Ecto neural progenitor cell (in vitro differentiated cells): Measurements from ENCODE around the gene YBX2.
"Not testable (repeated sequence)": the region's sequence is repeated elsewhere in the genome, so short reads cannot be mapped to it uniquely, and the experiment has no call there.

Experiments
- DNase-seq: peaks from one replicate; pipeline ENCODE4 v3.0.0-alpha.2; 2018; ENCODE audit warnings: low spot score

Gene YBX2

GRCh38 chr17:7294614-7295153, at the start of gene YBX2:
Gene YBX2, minus strand, starts transcription at chr17:7294639. Its CDS starts 139 bp downstream, at chr17:7294500.
- DNase-seq, result peak; percentile 96

- no peak for DNase-seq
These were observed 48.8 kb upstream of the YBX2 start for GRCh38 chr17:7343250-7343649.

GRCh38 chr17:7341842-7342241, 47.4 kb upstream of the YBX2 start:
- DNase-seq, result no peak

- no peak for DNase-seq
These were observed 45.7 kb upstream of the YBX2 start for GRCh38 chr17:7340179-7340578.

GRCh38 chr17:7337600-7337999, 43.2 kb upstream of the YBX2 start:
- not testable (repeated sequence) for DNase-seq

GRCh38 chr17:7336240-7337175, 42.1 kb upstream of the YBX2 start, which contains the start of gene ACAP1:
Gene ACAP1, plus strand, starts transcription at chr17:7336529. Its CDS starts 206 bp downstream, at chr17:7336735.
- no peak for DNase-seq

GRCh38 chr17:7335765-7336164, 41.3 kb upstream of the YBX2 start:
- not testable (repeated sequence) for DNase-seq

GRCh38 chr17:7334938-7335538, 40.6 kb upstream of the YBX2 start:
- DNase-seq, result no peak

- not testable (repeated sequence) for DNase-seq
These were observed 38.2 kb upstream of the YBX2 start for GRCh38 chr17:7332600-7333069.

- no peak for DNase-seq
These were observed 37.7 kb upstream of the YBX2 start for GRCh38 chr17:7332111-7332510.

- DNase-seq, result no peak
These were observed 36.2 kb upstream of the YBX2 start for GRCh38 chr17:7330638-7331015.

GRCh38 chr17:7329997-7330637, 35.7 kb upstream of the YBX2 start:
- peak; percentile 95 for DNase-seq

- peak; percentile 100 for DNase-seq
These were observed 35.0 kb upstream of the YBX2 start for GRCh38 chr17:7329374-7329996.

- no peak for DNase-seq
These were observed 34.5 kb upstream of the YBX2 start, which contains the start of gene NEURL4 for GRCh38 chr17:7328840-7329373. Gene NEURL4, minus strand, starts transcription at chr17:7329335. Its CDS starts 23 bp downstream, at chr17:7329312.

GRCh38 chr17:7328009-7328408, 33.6 kb upstream of the YBX2 start:
- DNase-seq, result no peak

GRCh38 chr17:7327501-7327900, 33.1 kb upstream of the YBX2 start:
- no peak for DNase-seq

GRCh38 chr17:7327056-7327455, 32.6 kb upstream of the YBX2 start:
- no peak for DNase-seq

GRCh38 chr17:7326186-7326585, 31.7 kb upstream of the YBX2 start:
- DNase-seq, result no peak

GRCh38 chr17:7325031-7325528, 30.6 kb upstream of the YBX2 start:
- DNase-seq, result no peak

GRCh38 chr17:7324438-7324779, 30.0 kb upstream of the YBX2 start:
- no peak for DNase-seq

GRCh38 chr17:7323731-7324437, 29.4 kb upstream of the YBX2 start:
- peak; percentile 88 for DNase-seq
